ENCODE measurements around the gene CHTOP. TPM values are rescaled to one million over a fixed set of nuclear protein-coding genes. Genes with fewer than 3 reads are reported as not detected.

The CHTOP gene
- polyA plus RNA-seq, 1 of the 3 experiments (the other 2 are of a cell fraction), result 84.9 TPM

- 83% methylated on average over 2 of the region's 2 CpGs for WGBS (ENCODE audit: low lambda C conversion rate)
- POLR2A ChIA-PET, result interaction anchor here (6.4 kb wide), 1 partner anchor 15 kb away, joined by 32 read pairs; the partner anchor contains the start of gene CHTOP
These were observed 16.0 kb downstream of the CHTOP start for GRCh38 chr1:153649863-153650235.

GRCh38 chr1:153651771-153652170 is 17.9 kb downstream of the CHTOP start:
- no peaks in the 10 kb centered on the region for H3K9me2 ChIP-seq
- no peaks in the 10 kb centered on the region for H3K27me3 ChIP-seq (ENCODE audit: insufficient read depth)
- ChIA-PET POLR2A (interaction anchor here (0.8 kb wide), 1 partner anchor 14 kb away, joined by 3 read pairs; no protein-coding TSS in a partner anchor), CTCF (interaction anchor here (1.7 kb wide), 1 partner anchor 26 kb away, joined by 7 read pairs; no protein-coding TSS in a partner anchor)
- no peak overlapping the region for H3K9ac ChIP-seq
- no peaks in the 10 kb centered on the region for H3K79me2 ChIP-seq (ENCODE audit: insufficient read depth)
- peaks cover 0 to 10% of the 10 kb centered on the region in 2 experiments; a peak in 1 of 4 replicates for H3K4me1 ChIP-seq (ENCODE audit: control insufficient read depth in 1 of 2, insufficient read depth in 2 of 2, low read depth in 1 of 2, low read length in 1 of 2)
- TF ChIP-seq TAF1 (IDR thresholded peaks at IDR 0.05; ENCODE audit: borderline replicate concordance, low read depth, low read length), result no peak
- no peak for TF ChIP-seq EP300 (IDR thresholded peaks at IDR 0.05; ENCODE audit: borderline replicate concordance in 1 of 2, low read depth in 1 of 2, low read length in 1 of 2)
- TF ChIP-seq GABPA (IDR thresholded peaks at IDR 0.05; ENCODE audit: low read depth), result no peak
- TF ChIP-seq MXI1 (IDR thresholded peaks at IDR 0.05; ENCODE audit: low read depth, low read length), result no peak
- TF ChIP-seq NFIC (IDR thresholded peaks at IDR 0.05; ENCODE audit: borderline replicate concordance), result no peak
- no peak for TF ChIP-seq RXRA (IDR thresholded peaks at IDR 0.05; ENCODE audit: borderline replicate concordance, low read depth)
- TF ChIP-seq RCOR1 (IDR thresholded peaks at IDR 0.05; ENCODE audit: low read length), result no peak
- no peak for TF ChIP-seq REST (IDR thresholded peaks at IDR 0.05; ENCODE audit: low read depth, low read length)
- no peak for TF ChIP-seq USF1 (IDR thresholded peaks at IDR 0.05; ENCODE audit: borderline replicate concordance, low read depth)
- no peaks in the 10 kb centered on the region for H3K9me3 ChIP-seq
- H2AFZ ChIP-seq (ENCODE audit: low read depth), result no peak overlapping the region
- no peaks in the 10 kb centered on the region for H4K20me1 ChIP-seq (ENCODE audit: insufficient read depth)
- 88% methylated on average over 1 of the region's 1 CpG for WGBS (ENCODE audit: low lambda C conversion rate)
- H3F3A ChIP-seq (replicated peaks; ENCODE audit: insufficient read depth), result no peaks in the 10 kb centered on the region
- H3K4me2 ChIP-seq, result no peak overlapping the region
- no peak overlapping the region for H3K4me3 ChIP-seq (ENCODE audit: low read depth in 2 of 2, low read length in 1 of 2)
- H3K27ac ChIP-seq (ENCODE audit: low read depth in 2 of 2, low read length in 1 of 2), result no peak overlapping the region
- H3K36me3 ChIP-seq (replicated peaks in 1 of 2; ENCODE audit: control insufficient read depth in 1 of 2, insufficient read depth in 2 of 2, low read length in 1 of 2), result peaks cover 0 to 1% of the 10 kb centered on the region in 2 experiments
- no peak for DNase-seq

More at GRCh38 chr1:153649863-153650235, 16.0 kb downstream of the CHTOP start:
- H3K27ac ChIP-seq (ENCODE audit: low read depth in 2 of 2, low read length in 1 of 2), result no peak overlapping the region
- CTCF ChIA-PET, result interaction anchor here (0.7 to 1.0 kb wide), 2 partner anchors 9 to 16 kb away, joined by 3 to 4 read pairs; partner anchors contain the start of genes CHTOP and SNAPIN
- no peaks in the 10 kb centered on the region for H3K9me3 ChIP-seq
- TF ChIP-seq NRF1 (IDR thresholded peaks at IDR 0.05; ENCODE audit: low read depth, low read length), result no peak
- TF ChIP-seq ZBTB33 (IDR thresholded peaks at IDR 0.05; ENCODE audit: borderline replicate concordance, low read depth), result no peak
- no peak for TF ChIP-seq ELF1 (IDR thresholded peaks at IDR 0.05)
- TF ChIP-seq GATA2 (CRISPR knock-in tag; IDR thresholded peaks at IDR 0.05), result no peak
- H3K4me1 ChIP-seq (ENCODE audit: control insufficient read depth in 1 of 2, insufficient read depth in 2 of 2, low read depth in 1 of 2, low read length in 1 of 2), result peaks cover 0 to 10% of the 10 kb centered on the region in 2 experiments; a peak in 1 of 4 replicates
- no peak overlapping the region for H3K4me2 ChIP-seq
- no peak overlapping the region for H3K9ac ChIP-seq
- no peaks in the 10 kb centered on the region for H4K20me1 ChIP-seq (ENCODE audit: insufficient read depth)
- H3K9me2 ChIP-seq, result no peaks in the 10 kb centered on the region
- peaks cover 16% of the 10 kb centered on the region for H3F3A ChIP-seq (replicated peaks; ENCODE audit: insufficient read depth)
- no peaks in the 10 kb centered on the region for H3K27me3 ChIP-seq (ENCODE audit: insufficient read depth)
- H3K79me2 ChIP-seq (ENCODE audit: insufficient read depth), result no peaks in the 10 kb centered on the region
- no peak overlapping the region for H3K4me3 ChIP-seq (ENCODE audit: low read depth in 2 of 2, low read length in 1 of 2)
- no peak for DNase-seq
- H2AFZ ChIP-seq (ENCODE audit: low read depth), result no peak overlapping the region
- H3K36me3 ChIP-seq (replicated peaks in 1 of 2; ENCODE audit: control insufficient read depth in 1 of 2, insufficient read depth in 2 of 2, low read length in 1 of 2), result peaks cover 13 to 17% of the 10 kb centered on the region in 2 experiments
